A673 (cell line): ENCODE results near the gene MIPOL1. TPM values are rescaled to one million over a fixed set of nuclear protein-coding genes. Genes with fewer than 3 reads are reported as not detected.

ENCODE experiments used
- BruUV-seq: library from RNA; stranded (reverse); fragments of 400-500 nt; replicated peaks from 2 replicates; lab custom pipeline; 2021; lab: Mats Ljungman, UMichigan
- CTCF ChIA-PET: fragments of 300-600 bp; sonication (Branson Sonifier 250); formaldehyde crosslinking; loops from one replicate; lab custom pipeline; 2022; ENCODE audit warnings: antibody characterized with exemption; lab: Charles Lee
- POLR2A ChIA-PET: fragments of 300-600 bp; sonication (Branson Sonifier 250); formaldehyde crosslinking; loops from one replicate; lab custom pipeline; 2022; ENCODE audit warnings: antibody characterized with exemption; ENCODE audit not compliant: low non-redundant PET; lab: Charles Lee
- DNase-seq: peaks from one replicate; pipeline ENCODE4 v3.0.0-alpha.2; 2015; ENCODE audit warnings: low spot score
- H3K27ac ChIP-seq: fragments of 200-600 bp; sonication (generic); 2 replicates; pipeline ENCODE4 v1.5.1; 2016; ENCODE audit warnings: mixed run types, low read depth, mild to moderate bottlenecking, mixed read lengths, antibody characterized with exemption, low read length; ENCODE audit not compliant: poor library complexity, severe bottlenecking
- H3K27me3 ChIP-seq: fragments of 200-600 bp; sonication (generic); replicated peaks from 2 replicates; pipeline ENCODE4 v1.6.1; 2017; ENCODE audit warnings: mixed run types, low read depth, mild to moderate bottlenecking, mixed read lengths, antibody characterized with exemption, low read length; ENCODE audit not compliant: insufficient read depth, poor library complexity
- H3K36me3 ChIP-seq: fragments of 200-600 bp; sonication (generic); 2 replicates; pipeline ENCODE4 v1.6.1; 2016; ENCODE audit warnings: mixed run types, mild to moderate bottlenecking, mixed read lengths, antibody characterized with exemption, low read length; ENCODE audit not compliant: insufficient read depth, poor library complexity, severe bottlenecking
- H3K4me1 ChIP-seq: fragments of 200-600 bp; sonication (generic); 2 replicates; pipeline ENCODE4 v1.6.1; 2017; ENCODE audit warnings: mixed run types, mild to moderate bottlenecking, mixed read lengths, antibody characterized with exemption, low read length; ENCODE audit not compliant: insufficient read depth, poor library complexity, severe bottlenecking
- H3K4me3 ChIP-seq: fragments of 200-600 bp; sonication (generic); 2 replicates; pipeline ENCODE4 v1.5.1; 2016; ENCODE audit warnings: low read depth, mixed run types, mild to moderate bottlenecking, mixed read lengths, low read length; ENCODE audit not compliant: poor library complexity, severe bottlenecking
- H3K9me3 ChIP-seq: fragments of 200-600 bp; sonication (generic); 2 replicates; pipeline ENCODE4 v1.6.1; 2016; ENCODE audit warnings: mixed run types, low read depth, mild to moderate bottlenecking, mixed read lengths, antibody characterized with exemption, low read length; ENCODE audit not compliant: poor library complexity, severe bottlenecking
- EZH2 ChIP-seq: fragments of 200-600 bp; sonication (generic); IDR thresholded peaks from 2 replicates; pipeline ENCODE4 v1.6.1; 2017; ENCODE audit warnings: borderline replicate concordance, low read depth, mild to moderate bottlenecking, mixed read lengths, antibody characterized with exemption, low read length; ENCODE audit not compliant: poor library complexity, severe bottlenecking
- intact Hi-C: fragments of 100-400 bp; cut with micrococcal nuclease; formaldehyde crosslinking; loops from one replicate; pipeline ENCODE4 v1.10.0; 2022; ENCODE audit not compliant: unreplicated experiment
- total RNA-seq: library from RNA; stranded (reverse); gene quantifications from 2 replicates; pipeline ENCODE4 v1.2.3, GENCODE V29; 2021
- TF ChIP-seq, protein P1 (sequence below): fragments of 300-800, 200-600 bp; sonication (generic); conservative IDR thresholded peaks from 2 replicates; pipeline ENCODE4 v1.5.1; 2017; ENCODE audit warnings: low read depth, mild to moderate bottlenecking, antibody characterized with exemption, low read length, moderate library complexity, mixed read lengths

Gene MIPOL1
- total RNA-seq, 1 experiment from 2014 or later = 15.0 TPM

DNA sequence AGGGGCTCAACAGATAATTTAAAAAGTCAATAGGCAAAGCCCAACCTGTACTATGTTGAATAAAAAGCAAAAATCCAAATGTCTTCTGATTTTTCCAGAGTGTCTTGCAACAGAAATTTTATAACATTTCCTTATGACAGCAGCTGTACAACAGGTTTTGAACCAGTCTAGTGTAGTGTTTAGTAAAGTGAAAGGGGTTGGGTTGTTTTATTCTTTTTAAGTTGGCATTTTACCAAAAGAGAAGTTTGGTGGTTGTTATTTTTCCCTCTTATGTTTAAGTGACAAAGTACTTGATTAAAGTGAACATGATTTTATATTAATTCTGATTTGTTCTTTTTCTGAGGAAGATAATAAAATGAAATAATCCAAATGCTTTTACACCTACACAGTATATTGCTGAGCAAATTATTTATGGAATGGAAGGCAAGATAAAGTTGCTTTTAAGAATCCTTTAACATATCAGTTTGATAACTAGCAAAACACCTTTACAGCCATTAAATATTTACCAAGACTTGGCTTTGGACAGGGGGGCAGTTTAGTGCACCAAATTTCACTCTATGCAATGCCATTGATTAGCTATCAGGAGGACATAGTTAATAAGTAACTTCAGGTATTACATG is 268.4 kb downstream of the MIPOL1 start:
- TF ChIP-seq EZH2 = no peak
- DNase-seq = no peak
- CTCF ChIA-PET = no interaction called here
- peaks cover under 1% of the 10 kb centered on the region for H3K9me3 ChIP-seq
- no peaks in the 10 kb centered on the region for H3K27me3 ChIP-seq
- no peak overlapping the region for H3K4me3 ChIP-seq
- BruUV-seq = no TSS peak
- POLR2A ChIA-PET = no interaction called here
- H3K36me3 ChIP-seq = no peaks in the 10 kb centered on the region
- intact Hi-C loops = no loop called here
- no peaks in the 10 kb centered on the region for H3K4me1 ChIP-seq
- H3K27ac ChIP-seq = no peak overlapping the region

GRCh38 chr14:37466623-37467088 is 268.9 kb downstream of the MIPOL1 start:
- no TSS peak for BruUV-seq

GRCh38 chr14:37469650-37470049 is 271.9 kb downstream of the MIPOL1 start:
- no TSS peak for BruUV-seq
- no peak overlapping the region for H3K4me3 ChIP-seq
- no peak for DNase-seq
- H3K36me3 ChIP-seq = no peaks in the 10 kb centered on the region
- POLR2A ChIA-PET = no interaction called here
- intact Hi-C loops = no loop called here
- H3K27ac ChIP-seq = no peak overlapping the region
- CTCF ChIA-PET = no interaction called here
- no peaks in the 10 kb centered on the region for H3K9me3 ChIP-seq
- H3K4me1 ChIP-seq = no peaks in the 10 kb centered on the region
- TF ChIP-seq, protein P1, sequence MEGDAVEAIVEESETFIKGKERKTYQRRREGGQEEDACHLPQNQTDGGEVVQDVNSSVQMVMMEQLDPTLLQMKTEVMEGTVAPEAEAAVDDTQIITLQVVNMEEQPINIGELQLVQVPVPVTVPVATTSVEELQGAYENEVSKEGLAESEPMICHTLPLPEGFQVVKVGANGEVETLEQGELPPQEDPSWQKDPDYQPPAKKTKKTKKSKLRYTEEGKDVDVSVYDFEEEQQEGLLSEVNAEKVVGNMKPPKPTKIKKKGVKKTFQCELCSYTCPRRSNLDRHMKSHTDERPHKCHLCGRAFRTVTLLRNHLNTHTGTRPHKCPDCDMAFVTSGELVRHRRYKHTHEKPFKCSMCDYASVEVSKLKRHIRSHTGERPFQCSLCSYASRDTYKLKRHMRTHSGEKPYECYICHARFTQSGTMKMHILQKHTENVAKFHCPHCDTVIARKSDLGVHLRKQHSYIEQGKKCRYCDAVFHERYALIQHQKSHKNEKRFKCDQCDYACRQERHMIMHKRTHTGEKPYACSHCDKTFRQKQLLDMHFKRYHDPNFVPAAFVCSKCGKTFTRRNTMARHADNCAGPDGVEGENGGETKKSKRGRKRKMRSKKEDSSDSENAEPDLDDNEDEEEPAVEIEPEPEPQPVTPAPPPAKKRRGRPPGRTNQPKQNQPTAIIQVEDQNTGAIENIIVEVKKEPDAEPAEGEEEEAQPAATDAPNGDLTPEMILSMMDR = no peak
- no peak for TF ChIP-seq EZH2
- no peaks in the 10 kb centered on the region for H3K27me3 ChIP-seq

More at GRCh38 chr14:37466623-37467088, 268.9 kb downstream of the MIPOL1 start:
- no peak for DNase-seq
- H3K4me1 ChIP-seq = no peaks in the 10 kb centered on the region
- intact Hi-C loops = no loop called here
- no peak overlapping the region for H3K4me3 ChIP-seq
- H3K9me3 ChIP-seq = no peaks in the 10 kb centered on the region
- TF ChIP-seq EZH2 = no peak
- TF ChIP-seq, protein P1 = no peak
- H3K27me3 ChIP-seq = no peaks in the 10 kb centered on the region
- ChIA-PET POLR2A (no interaction called here), CTCF (no interaction called here)
- no peak overlapping the region for H3K27ac ChIP-seq
- H3K36me3 ChIP-seq = no peaks in the 10 kb centered on the region

DNA sequence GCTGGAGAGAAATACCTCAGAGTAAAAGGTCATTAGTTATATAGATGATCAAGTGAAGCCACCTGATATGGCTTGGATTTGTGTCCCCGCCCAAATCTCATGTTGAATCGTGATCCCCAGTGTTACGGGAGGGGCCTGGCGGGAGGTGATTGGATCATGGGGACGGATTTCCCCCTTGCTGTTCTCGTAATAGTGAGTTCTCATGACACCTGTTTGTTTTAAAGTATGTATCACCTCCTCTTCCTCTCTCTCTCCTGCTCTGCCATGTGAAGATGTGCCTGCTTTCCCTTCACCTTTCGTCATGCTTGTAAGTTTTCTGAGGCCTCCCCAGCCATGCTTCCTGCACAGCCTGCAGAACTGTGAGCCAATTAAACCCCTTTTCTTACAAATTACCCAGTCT is 272.5 kb downstream of the MIPOL1 start:
- no TSS peak for BruUV-seq
- no peak overlapping the region for H3K27ac ChIP-seq
- H3K9me3 ChIP-seq = no peaks in the 10 kb centered on the region
- POLR2A ChIA-PET = no interaction called here
- DNase-seq = no peak
- no peaks in the 10 kb centered on the region for H3K4me1 ChIP-seq
- H3K36me3 ChIP-seq = no peaks in the 10 kb centered on the region
- intact Hi-C loops = no loop called here
- CTCF ChIA-PET = no interaction called here
- H3K4me3 ChIP-seq = no peak overlapping the region
- TF ChIP-seq, protein P1 = no peak
- no peak for TF ChIP-seq EZH2
- no peaks in the 10 kb centered on the region for H3K27me3 ChIP-seq
